GM12878 (cell line): ENCODE results near the gene RNF220. TPM values are rescaled to one million over a fixed set of nuclear protein-coding genes. Genes with fewer than 3 reads are reported as not detected.

Source experiments
- BCLAF1 ChIP-seq: fragments of 450-650 bp; IDR thresholded peaks from 2 replicates; pipeline ENCODE4 v1.6.1; 2017; ENCODE audit warnings: antibody characterized with exemption, mild to moderate bottlenecking, moderate library complexity
- BHLHE40 ChIP-seq, 2 experiments: fragments of 450-650 bp in 1 of 2; IDR thresholded peaks; 2 replicates each; pipeline ENCODE4 v1.6.1; 2011 to 2017; ENCODE audit warnings: low read depth in 2 of 2, borderline replicate concordance in 1 of 2, improper control_type of control experiment in 1 of 2, low read length in 1 of 2, mild to moderate bottlenecking in 1 of 2
- BRCA1 ChIP-seq: IDR thresholded peaks from 2 replicates; pipeline ENCODE4 v1.6.1; 2011; ENCODE audit warnings: low read depth, low read length, improper control_type of control experiment
- DPF2 ChIP-seq: fragments of 450-650 bp; IDR thresholded peaks from 2 replicates; pipeline ENCODE4 v1.6.1; 2017; ENCODE audit warnings: mild to moderate bottlenecking
- EZH2 ChIP-seq: IDR thresholded peaks from 2 replicates; pipeline ENCODE4 v1.6.1; 2012; ENCODE audit warnings: low read depth, mild to moderate bottlenecking, control low read depth, inconsistent platforms, low read length, borderline replicate concordance; ENCODE audit not compliant: control insufficient read depth
- KLF5 ChIP-seq: fragments of 450-650 bp; IDR thresholded peaks from 2 replicates; pipeline ENCODE4 v1.6.1; 2014; ENCODE audit warnings: mild to moderate bottlenecking; ENCODE audit not compliant: partially characterized antibody
- MAX ChIP-seq: IDR thresholded peaks from 2 replicates; pipeline ENCODE4 v1.6.1; 2012; ENCODE audit warnings: low read depth, low read length, improper control_type of control experiment
- NR2C1 ChIP-seq: fragments of 450-650 bp; IDR thresholded peaks from 2 replicates; pipeline ENCODE4 v1.6.1; 2017; ENCODE audit warnings: antibody characterized with exemption, mild to moderate bottlenecking, moderate library complexity
- RCOR1 ChIP-seq: conservative IDR thresholded peaks from 2 replicates; pipeline ENCODE4 v1.6.1; 2012; ENCODE audit warnings: low read depth, low read length, improper control_type of control experiment
- SP1 ChIP-seq: IDR thresholded peaks from one replicate; pipeline ENCODE4 v1.6.1; 2011; ENCODE audit warnings: low read depth, low read length
- TCF12 ChIP-seq: IDR thresholded peaks from 2 replicates; pipeline ENCODE4 v1.6.1; 2011; ENCODE audit warnings: low read depth, mild to moderate bottlenecking, low read length
- YBX1 ChIP-seq: fragments of 450-650 bp; IDR thresholded peaks from 2 replicates; pipeline ENCODE4 v1.6.1; 2016; ENCODE audit warnings: antibody characterized with exemption
- ZNF207 ChIP-seq: fragments of 450-650 bp; IDR thresholded peaks from 2 replicates; pipeline ENCODE4 v1.6.1; 2014; ENCODE audit warnings: antibody characterized with exemption, mild to moderate bottlenecking, borderline replicate concordance
- polyA plus RNA-seq, 11 experiments: library from polyadenylated mRNA; depleted of rRNA in 4 of 11; unstranded in 6 of 11; stranded (reverse) in 5 of 11; fragments of >200 nt; fragmentation: Nextera tagmentation in 4 of 11; fragmentation: Illumina TruSeq in 1 of 11; extraction: Ambion mirVana in 4 of 11; extraction: Trizol in 1 of 11; gene quantifications; 1 replicate in 1 of 11; 2 replicates in 10 of 11; pipeline versions ENCODE4 v1.2.1 to v1.2.3, GENCODE V29; 2011 to 2016; ENCODE audit warnings: inconsistent platforms in 2 of 11, missing spikeins in 2 of 11, low read depth in 1 of 11
- total RNA-seq, 4 experiments: library from RNA; depleted of rRNA in 3 of 4; stranded (reverse); fragments of >200 nt in 3 of 4; fragmentation: Illumina TruSeq in 1 of 4; extraction: Trizol in 1 of 4; gene quantifications; 2 replicates each; pipeline versions ENCODE4 v1.2.1 to v1.2.3, GENCODE V29; 2013 to 2021

RNF220 gene
- total and polyA plus RNA-seq, 10 of the 15 experiments (the other 5 are each of a cell fraction or from before 2014, with no cell fraction given), result 4.6 to 84.1 (median 53.7) TPM

GRCh38 chr1:44485229-44485933 is 80.3 kb downstream of the RNF220 start (continued):
- no peak for TF ChIP-seq EZH2
- TF ChIP-seq NR2C1, result no peak
- no peak for TF ChIP-seq YBX1
- no peak for TF ChIP-seq KLF5
- no peak for TF ChIP-seq RCOR1
- no peak for TF ChIP-seq ZNF207
- peak; percentile 52; the same call in 1 of the 2 replicates for TF ChIP-seq TCF12
- no peak for TF ChIP-seq SP1
- no peak for TF ChIP-seq BRCA1
- TF ChIP-seq DPF2, result no peak
- TF ChIP-seq MAX, result no peak
- no peak for TF ChIP-seq BCLAF1
- TF ChIP-seq BHLHE40 (IDR thresholded peaks at IDR 0.05; ENCODE audit: borderline replicate concordance in 1 of 2, low read depth in 2 of 2, low read length in 1 of 2), result peak in 1 of 2 experiments; percentile 29; a peak in 1 of 4 replicates
- TF ChIP-seq, all 136 proteins: peak for 7
